Neural cell (in vitro differentiated cells): Measurements from ENCODE around the gene SLX1A. TPM values are rescaled to one million over a fixed set of nuclear protein-coding genes. Genes with fewer than 3 reads are reported as not detected.
A peak's percentile ranks its signal among the peaks of the same experiment; 100 is the strongest.

ENCODE experiments used
- H2AFZ ChIP-seq: fragments of 200-600, 300-800 bp; sonication (generic), shearing (Covaris generic); 2 replicates; pipeline ENCODE4 v1.6.0; 2014; ENCODE audit warnings: low read depth, mild to moderate bottlenecking, antibody characterized with exemption, low read length, moderate library complexity
- H3F3A ChIP-seq: fragments of 200-600 bp; shearing (Covaris generic); 2 replicates; pipeline ENCODE4 v1.6.1; 2016; ENCODE audit warnings: mild to moderate bottlenecking, moderate library complexity, mixed read lengths, antibody characterized with exemption, low read length; ENCODE audit not compliant: insufficient read depth, poor library complexity, severe bottlenecking
- H3K27ac ChIP-seq: fragments of 200-600, 300-800 bp; sonication (generic), shearing (Covaris generic); 2 replicates; pipeline ENCODE4 v1.5.1; 2014; ENCODE audit warnings: mild to moderate bottlenecking, low read length, moderate library complexity
- H3K27me3 ChIP-seq: fragments of 300-800, 200-600 bp; sonication (generic), shearing (Covaris generic); 2 replicates; pipeline ENCODE4 v1.6.0; 2014; ENCODE audit warnings: mild to moderate bottlenecking, low read depth, low read length, moderate library complexity; ENCODE audit not compliant: insufficient read depth
- H3K36me3 ChIP-seq: fragments of 300-800, 200-600 bp; sonication (generic), shearing (Covaris generic); 2 replicates; pipeline ENCODE4 v1.5.1; 2014; ENCODE audit warnings: mild to moderate bottlenecking, antibody characterized with exemption, low read length, moderate library complexity; ENCODE audit not compliant: insufficient read depth
- H3K4me2 ChIP-seq: fragments of 300-800, 200-600 bp; sonication (generic), shearing (Covaris generic); 2 replicates; pipeline ENCODE4 v1.6.0; 2014; ENCODE audit warnings: mild to moderate bottlenecking, low read length
- H3K4me3 ChIP-seq: fragments of 300-800, 200-600 bp; sonication (generic), shearing (Covaris generic); 2 replicates; pipeline ENCODE4 v1.5.1; 2014; ENCODE audit warnings: mild to moderate bottlenecking, low read length, moderate library complexity
- H3K79me2 ChIP-seq: fragments of 200-600 bp; shearing (Covaris generic); replicated peaks from 2 replicates; pipeline ENCODE4 v1.6.0; 2014; ENCODE audit warnings: mild to moderate bottlenecking, low read length, moderate library complexity; ENCODE audit not compliant: insufficient read depth
- H3K9ac ChIP-seq: fragments of 300-800, 200-600 bp; sonication (generic), shearing (Covaris generic); 2 replicates; pipeline ENCODE4 v1.6.1; 2016; ENCODE audit warnings: mild to moderate bottlenecking, low read length, mixed read lengths
- H3K9me2 ChIP-seq: fragments of 200-600 bp; shearing (Covaris generic); 2 replicates; pipeline ENCODE4 v1.6.1; 2016; ENCODE audit warnings: mild to moderate bottlenecking, low read length, mixed read lengths; ENCODE audit not compliant: insufficient read depth
- H3K9me3 ChIP-seq: fragments of 200-600, 300-800 bp; sonication (generic), shearing (Covaris generic); 2 replicates; pipeline ENCODE4 v1.6.1; 2016; ENCODE audit warnings: mild to moderate bottlenecking, mixed run types, low read length, moderate library complexity, mixed read lengths
- H4K20me1 ChIP-seq: fragments of 200-600 bp; shearing (Covaris generic); 2 replicates; pipeline ENCODE4 v1.6.1; 2016; ENCODE audit warnings: mild to moderate bottlenecking, mixed run types; ENCODE audit not compliant: insufficient read depth
- CTCF ChIP-seq: fragments of 450-650 bp; IDR thresholded peaks from 2 replicates; pipeline ENCODE4 v1.5.1; 2014; ENCODE audit warnings: antibody characterized with exemption, mild to moderate bottlenecking, moderate library complexity; ENCODE audit not compliant: poor library complexity, severe bottlenecking
- EP300 ChIP-seq: fragments of 450-650 bp; conservative IDR thresholded peaks from 2 replicates; pipeline ENCODE4 v1.6.1; 2014; ENCODE audit warnings: antibody characterized with exemption, mild to moderate bottlenecking, moderate library complexity; ENCODE audit not compliant: poor library complexity, severe bottlenecking
- EZH2 ChIP-seq: fragments of 200-600, 300-800 bp; shearing (Covaris generic), sonication (generic); IDR thresholded peaks from 2 replicates; pipeline ENCODE4 v1.6.1; 2014; ENCODE audit warnings: antibody characterized with exemption, low read length, borderline replicate concordance, mild to moderate bottlenecking; ENCODE audit not compliant: insufficient read depth, poor library complexity, severe bottlenecking
- MXI1 ChIP-seq: fragments of 450-650 bp; conservative IDR thresholded peaks from 2 replicates; pipeline ENCODE4 v1.6.1; 2014; ENCODE audit warnings: antibody characterized with exemption, mild to moderate bottlenecking; ENCODE audit not compliant: poor library complexity, severe bottlenecking
- POLR2AphosphoS5 ChIP-seq: IDR thresholded peaks from 2 replicates; pipeline ENCODE4 v1.6.1; 2012
- RAD21 ChIP-seq: fragments of 450-650 bp; conservative IDR thresholded peaks from 2 replicates; pipeline ENCODE4 v1.6.1; 2014; ENCODE audit warnings: antibody characterized with exemption, mild to moderate bottlenecking, moderate library complexity
- REST ChIP-seq: IDR thresholded peaks from 2 replicates; pipeline ENCODE4 v1.6.1; 2012; ENCODE audit warnings: borderline replicate concordance
- SMC3 ChIP-seq: fragments of 450-650 bp; conservative IDR thresholded peaks from 2 replicates; pipeline ENCODE4 v1.6.1; 2014; ENCODE audit warnings: antibody characterized with exemption, mild to moderate bottlenecking, moderate library complexity; ENCODE audit not compliant: poor library complexity
- TAF1 ChIP-seq: IDR thresholded peaks from 2 replicates; pipeline ENCODE4 v1.6.1; 2012; ENCODE audit warnings: low read depth
- polyA plus RNA-seq: library from polyadenylated mRNA; depleted of rRNA; stranded (reverse); fragments of >200 nt; gene quantifications from 2 replicates; pipeline ENCODE4 v1.2.3, GENCODE V29; 2014

Gene SLX1A
- polyA plus RNA-seq, 1 donor from 2014 or later, result 22.8 TPM

GRCh38 chr16:30183233-30184095 is 10.2 kb upstream of the SLX1A start, which contains the start of gene CORO1A:
Gene CORO1A, plus strand, starts transcription at chr16:30183602. Its CDS starts 1,608 bp downstream, at chr16:30185210.
- Histone ChIP-seq H3K27me3 (no peaks in the 10 kb centered on the region), H3K79me2 (peaks cover 9% of the 10 kb centered on the region), H3K36me3 (no peaks in the 10 kb centered on the region), H3K27ac (peak within 1 kb of the TSS; percentile 51), H3F3A (no peaks in the 10 kb centered on the region), H3K4me3 (peak within 1 kb of the TSS; percentile 92), H3K4me2 (peak within 1 kb of the TSS; percentile 63), H2AFZ (peak within 1 kb of the TSS; percentile 51), H3K9ac (peak within 1 kb of the TSS; percentile 84), H4K20me1 (no peaks in the 10 kb centered on the region), H3K9me3 (no peaks in the 10 kb centered on the region), H3K9me2 (no peaks in the 10 kb centered on the region)
- TF ChIP-seq EP300 (peak; percentile 43), POLR2AphosphoS5 (peak; percentile 65), SMC3 (peak; percentile 37), RAD21 (peak; percentile 41), REST (peak; percentile 58), TAF1 (peak; percentile 63), CTCF (peak; percentile 15), EZH2 (no peak), MXI1 (peak; percentile 78)

GRCh38 chr16:30184096-30184890 is 9.4 kb upstream of the SLX1A start:
- no peaks in the 10 kb centered on the region for H4K20me1 ChIP-seq
- H3K27me3 ChIP-seq, result no peaks in the 10 kb centered on the region
- peaks cover 9% of the 10 kb centered on the region for H3K79me2 ChIP-seq
- H3F3A ChIP-seq, result no peaks in the 10 kb centered on the region
- peak overlapping the region; percentile 84 for H3K9ac ChIP-seq
- H3K27ac ChIP-seq, result peak overlapping the region; percentile 47
- H3K4me2 ChIP-seq, result peak overlapping the region; percentile 63
- peak overlapping the region; percentile 92 for H3K4me3 ChIP-seq
- no peaks in the 10 kb centered on the region for H3K36me3 ChIP-seq
- TF ChIP-seq RAD21 (no peak), MXI1 (no peak), TAF1 (no peak), EZH2 (no peak), POLR2AphosphoS5 (no peak), CTCF (no peak), REST (no peak), EP300 (no peak), SMC3 (no peak)
- no peaks in the 10 kb centered on the region for H3K9me2 ChIP-seq
- no peaks in the 10 kb centered on the region for H3K9me3 ChIP-seq
- H2AFZ ChIP-seq, result peak overlapping the region; percentile 21
